PC-3 (cell line): ENCODE measurements around the gene FBXO31.

ENCODE experiments used
- CTCF ChIP-seq: fragments of 300-600 bp; sonication (generic); conservative IDR thresholded peaks from 2 replicates; pipeline ENCODE4 v1.5.1; 2017; ENCODE audit warnings: antibody characterized with exemption, low read depth, mild to moderate bottlenecking, low read length
- EZH2 ChIP-seq: fragments of 300-600 bp; sonication (generic); IDR thresholded peaks from one replicate; pipeline ENCODE4 v1.6.1; 2017; ENCODE audit warnings: antibody characterized with exemption, mild to moderate bottlenecking, low read length; ENCODE audit not compliant: unreplicated experiment

DNA sequence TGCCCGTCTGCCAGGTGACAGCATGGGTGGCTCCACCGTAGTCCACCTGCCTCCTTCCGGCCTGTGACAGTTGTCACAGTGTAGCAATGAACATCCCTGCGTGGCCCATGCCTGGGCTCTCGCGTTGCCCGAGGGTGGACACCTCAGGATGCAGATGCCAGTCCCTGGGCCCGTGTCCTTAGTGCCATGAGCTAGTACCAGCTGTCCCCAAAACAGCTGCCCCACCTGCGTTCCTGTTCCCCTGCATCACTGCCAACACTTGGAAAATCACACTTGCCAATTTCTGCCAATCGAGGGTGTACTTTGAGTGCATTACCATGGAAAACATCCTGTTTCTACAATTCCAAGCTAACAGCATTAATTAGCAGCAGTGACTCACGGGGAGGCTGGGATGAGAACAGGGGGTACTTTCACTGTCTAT is 57.4 kb downstream of the FBXO31 start:
- no peak for TF ChIP-seq CTCF
- TF ChIP-seq EZH2, result no peak
